K562 (cell line): ENCODE measurements around the gene ACSL5. TPM values are rescaled to one million over a fixed set of nuclear protein-coding genes. Genes with fewer than 3 reads are reported as not detected.

Experiments
- ATAC-seq: fragments of 200-7000 bp; cut with Tn5 transposase; 3 replicates; pipeline ENCODE4 v1.9.1; 2020; ENCODE audit warnings: moderate library complexity
- BruUV-seq: library from RNA; stranded (reverse); fragments of 400-500 nt; replicated peaks from 2 replicates; lab custom pipeline; 2021; lab: Mats Ljungman, UMichigan
- CTCF ChIA-PET: fragments of 300-600 bp; formaldehyde crosslinking; extraction: SDS; loops from one replicate; lab custom pipeline; 2021; ENCODE audit warnings: low intra/inter-chr PET ratio; lab: Yijun Ruan, JAX
- POLR2A ChIA-PET: fragments of 300-600, 350-650 bp; sonication (Branson Sonifier 250); formaldehyde crosslinking; extraction: SDS; loops from one replicate; lab custom pipeline; 2021; ENCODE audit warnings: antibody characterized with exemption, inconsistent platforms; lab: Yijun Ruan, JAX
- DNase-seq, 4 experiments: peaks; one replicate each; pipeline versions ENCODE4 v3.0.0 to v3.0.0-alpha.2; 2011 to 2018; ENCODE audit warnings: low spot score in 3 of 4, mixed read lengths in 3 of 4; ENCODE audit errors: extremely low read depth in 1 of 4
- FAIRE-seq: peaks from 2 replicates; lab custom pipeline; 2011; peaks lifted over from hg19 to GRCh38; lab: Jason Lieb, UNC
- H2AFZ ChIP-seq: 2 replicates; pipeline ENCODE4 v1.6.0; 2011; ENCODE audit warnings: low read depth, low read length, control low read depth, inconsistent platforms
- H3K27ac ChIP-seq: fragments of 200-600 bp; 3 replicates; pipeline ENCODE4 v1.8.0; 2011; ENCODE audit warnings: low read depth, mild to moderate bottlenecking, control low read depth, inconsistent platforms, low read length, moderate library complexity, mixed read lengths; ENCODE audit errors: extremely low read depth
- H3K27me3 ChIP-seq, 2 experiments: fragments of 300-600 bp in 1 of 2; 2 replicates in 1 of 2; 3 replicates in 1 of 2; pipeline versions ENCODE4 v1.6.0 to v1.8.0; 2011; ENCODE audit warnings: inconsistent platforms in 2 of 2, low read length in 2 of 2, mild to moderate bottlenecking in 1 of 2, mixed read lengths in 1 of 2, moderate library complexity in 1 of 2; ENCODE audit not compliant: control insufficient read depth in 2 of 2, insufficient read depth in 2 of 2
- H3K36me3 ChIP-seq: fragments of 300-600 bp; 3 replicates; pipeline ENCODE4 v1.8.0; 2011; ENCODE audit warnings: mild to moderate bottlenecking, low read length, inconsistent platforms; ENCODE audit not compliant: control insufficient read depth, insufficient read depth
- H3K4me1 ChIP-seq, 2 experiments: fragments of 200-600 bp in 1 of 2; replicated peaks in 1 of 2; 2 replicates in 1 of 2; 3 replicates in 1 of 2; pipeline versions ENCODE4 v1.5.1 to v1.8.0; 2011; ENCODE audit warnings: inconsistent platforms in 2 of 2, low read length in 2 of 2, mild to moderate bottlenecking in 1 of 2, mixed read lengths in 1 of 2, moderate library complexity in 1 of 2; ENCODE audit not compliant: control insufficient read depth in 2 of 2, insufficient read depth in 2 of 2
- H3K4me2 ChIP-seq: 2 replicates; pipeline ENCODE4 v1.6.1; 2011; ENCODE audit warnings: low read length, control low read depth, inconsistent platforms, mixed read lengths; ENCODE audit not compliant: insufficient read depth
- H3K4me3 ChIP-seq: fragments of 200-600 bp; sonication (generic), shearing (Covaris generic); 2 replicates; pipeline ENCODE4 v1.5.1; 2016; ENCODE audit warnings: control low read depth, inconsistent platforms
- H3K79me2 ChIP-seq: fragments of 200-600 bp; 3 replicates; pipeline ENCODE4 v1.8.0; 2011; ENCODE audit warnings: low read length, inconsistent platforms; ENCODE audit not compliant: control insufficient read depth, insufficient read depth
- H3K9ac ChIP-seq, 2 experiments: 2 replicates each; pipeline versions ENCODE4 v1.6.0 to v1.6.1; 2011; ENCODE audit warnings: low read depth in 2 of 2, low read length in 2 of 2, control low read depth in 1 of 2, inconsistent platforms in 1 of 2, mild to moderate bottlenecking in 1 of 2, mixed read lengths in 1 of 2; ENCODE audit not compliant: insufficient read depth in 1 of 2
- H3K9me1 ChIP-seq: one replicate; pipeline ENCODE4 v1.6.0; 2011; ENCODE audit warnings: inconsistent platforms, mild to moderate bottlenecking, low read length, moderate library complexity; ENCODE audit not compliant: control insufficient read depth, insufficient read depth
- H3K9me3 ChIP-seq: replicated peaks from 2 replicates; pipeline ENCODE4 v1.5.1; 2011; ENCODE audit warnings: low read depth, low read length, inconsistent platforms; ENCODE audit not compliant: control insufficient read depth, insufficient read depth
- H4K20me1 ChIP-seq: replicated peaks from 2 replicates; pipeline ENCODE4 v1.6.1; 2011; ENCODE audit warnings: low read length, inconsistent platforms, mixed read lengths; ENCODE audit not compliant: control insufficient read depth, insufficient read depth
- ASH1L ChIP-seq: fragments of 450-650 bp; IDR thresholded peaks from 2 replicates; pipeline ENCODE4 v1.6.1; 2018; ENCODE audit warnings: borderline replicate concordance, mild to moderate bottlenecking, low read depth; ENCODE audit not compliant: partially characterized antibody
- FOXJ2 ChIP-seq: fragments of 200-800 bp; sonication (Bioruptor generic); IDR thresholded peaks from 2 replicates; pipeline ENCODE4 v1.6.1; 2016; ENCODE audit warnings: missing genetic modification characterization, missing compliant biosample characterization
- MAFG ChIP-seq: fragments of 450-650 bp; conservative IDR thresholded peaks from 2 replicates; pipeline ENCODE4 v1.6.1; 2016; ENCODE audit warnings: missing genetic modification characterization, missing compliant biosample characterization
- MXI1 ChIP-seq: IDR thresholded peaks from 2 replicates; pipeline ENCODE4 v1.6.1; 2011; ENCODE audit warnings: low read depth, mild to moderate bottlenecking, improper control_type of control experiment, low read length
- NFE2 ChIP-seq: IDR thresholded peaks from 2 replicates; pipeline ENCODE4 v1.6.1; 2014; ENCODE audit warnings: antibody characterized with exemption, low read depth
- RB1 ChIP-seq: fragments of 450-650 bp; IDR thresholded peaks from 2 replicates; pipeline ENCODE4 v1.6.1; 2017; ENCODE audit warnings: low read depth, mild to moderate bottlenecking
- SMARCE1 ChIP-seq: fragments of 450-650 bp; IDR thresholded peaks from 2 replicates; pipeline ENCODE4 v1.7.1; 2016; ENCODE audit warnings: mild to moderate bottlenecking
- TAF9B ChIP-seq: fragments of 450-650 bp; IDR thresholded peaks from 2 replicates; pipeline ENCODE4 v1.6.1; 2018; ENCODE audit warnings: mild to moderate bottlenecking; ENCODE audit not compliant: partially characterized antibody
- ZNF12 ChIP-seq: sonication (generic); formaldehyde crosslinking; IDR thresholded peaks from 2 replicates; pipeline ENCODE4 v1.4.0; 2020; ENCODE audit warnings: mild to moderate bottlenecking, missing genetic modification reagents
- ZNF407 ChIP-seq: fragments of 450-650 bp; IDR thresholded peaks from 2 replicates; pipeline ENCODE4 v1.6.1; 2016; ENCODE audit warnings: low read depth
- ZNF431 ChIP-seq: sonication (generic); formaldehyde crosslinking; IDR thresholded peaks from 2 replicates; pipeline ENCODE4 v1.8.0; 2022; ENCODE audit warnings: mild to moderate bottlenecking, missing genetic modification reagents
- WGBS: fragments of 100-300 bp; shearing (Covaris generic); methylation state at CpG from one replicate; pipeline ENCODE4 v1.1.6; 2016; ENCODE audit warnings: low coverage, mixed read lengths; ENCODE audit not compliant: insufficient coverage; ENCODE audit errors: missing lambda C conversion rate; 5-methylcytosine and 5-hydroxymethylcytosine counted together
- in situ Hi-C: fragments of 300-500 bp; cut with MboI; formaldehyde crosslinking; loops from 4 replicates; pipeline ENCODE4 v1.15.0; 2018; ENCODE audit warnings: inconsistent platforms, mixed read lengths
- intact Hi-C: fragments of 100-400 bp; cut with micrococcal nuclease; formaldehyde crosslinking; loops from 2 replicates; pipeline ENCODE4 v1.14.2; 2022
- polyA plus RNA-seq, 8 experiments: library from polyadenylated mRNA; depleted of rRNA in 4 of 8; stranded (reverse) in 5 of 8; unstranded in 3 of 8; fragments of >200 nt; fragmentation: Nextera tagmentation in 2 of 8; fragmentation: Illumina TruSeq in 1 of 8; extraction: Ambion mirVana in 2 of 8; extraction: Trizol in 1 of 8; gene quantifications; 2 replicates each; pipeline versions ENCODE4 v1.2.1 to v1.2.3, GENCODE V29; 2011 to 2014; ENCODE audit warnings: inconsistent platforms in 1 of 8, missing spikeins in 1 of 8
- total RNA-seq, 7 experiments: library from RNA; depleted of rRNA in 6 of 7; stranded (reverse); fragments of >200 nt in 6 of 7; fragmentation: Illumina TruSeq in 2 of 7; extraction: Trizol in 2 of 7; gene quantifications; 2 replicates each; pipeline versions ENCODE4 v1.2.1 to v1.2.3, GENCODE V29; 2011 to 2021; ENCODE audit warnings: low replicate concordance in 1 of 7
- TF ChIP-seq, protein P1 (sequence below): sonication (generic); formaldehyde crosslinking; IDR thresholded peaks from 2 replicates; pipeline ENCODE4 v1.5.0; 2020; ENCODE audit warnings: missing genetic modification reagents

Gene ACSL5
- total and polyA plus RNA-seq, 9 of the 15 experiments (the other 6 are each of a cell fraction or from before 2014, with no cell fraction given), result 0.19 to 1.4 (median 0.55) TPM

DNA sequence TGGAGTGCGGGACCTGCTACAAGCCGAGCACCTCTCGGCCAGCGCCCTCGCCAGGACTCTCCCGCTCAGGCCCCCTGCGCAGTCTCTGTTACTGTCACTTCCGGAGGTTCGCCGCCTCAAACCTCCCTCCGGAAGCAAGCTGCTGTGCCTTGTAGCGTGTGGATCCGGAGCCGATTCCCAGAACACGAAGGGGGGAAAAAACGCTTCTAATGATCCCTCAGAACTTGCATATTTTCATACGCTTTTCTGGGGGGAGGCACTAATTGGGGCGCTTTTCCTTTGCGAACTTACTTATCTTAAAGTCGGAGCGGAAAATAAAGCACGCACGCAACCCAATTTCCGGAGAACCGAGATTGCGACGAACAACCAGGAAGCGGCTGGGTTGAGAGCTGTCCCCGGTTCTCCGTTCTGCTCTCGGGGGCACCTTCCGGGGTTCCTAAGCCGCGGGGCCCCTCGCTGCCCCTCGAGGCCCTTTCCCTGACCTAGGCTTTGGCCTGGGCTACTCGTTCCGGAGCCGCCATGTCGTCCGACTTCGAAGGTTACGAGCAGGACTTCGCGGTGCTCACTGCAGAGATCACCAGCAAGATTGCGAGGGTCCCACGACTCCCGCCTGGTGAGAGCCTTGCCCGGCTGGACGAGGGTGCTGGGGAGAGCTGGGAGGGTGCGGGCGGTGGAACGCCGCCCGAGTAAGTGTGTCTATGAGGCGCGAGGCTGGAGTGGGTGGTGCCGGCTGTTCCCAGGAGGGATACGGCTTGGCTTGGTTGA lies 73.1 kb downstream of the ACSL5 start, which contains the start of the genes VTI1A and ZDHHC6 (continued):
- TF ChIP-seq FOXJ2 (tag) (no peak), RB1 (0 out of 2 replicates have a peak, but pooled peaks have one; percentile 14), ZNF431 (CRISPR knock-in tag) (no peak), ZNF12 (CRISPR knock-in tag) (no peak), TAF9B (peak; percentile 89), NFE2 (no peak)

- ChIA-PET POLR2A (interaction anchor here (0.9 to 1.2 kb wide), 3 partner anchors 12 to 24 kb away, joined by 3 read pairs; no protein-coding TSS in a partner anchor), CTCF (interaction anchor here (0.7 kb wide), 1 partner anchor 104 kb away, joined by 3 read pairs; no protein-coding TSS in a partner anchor)
- in situ Hi-C loops, result loop anchor here (10.0 kb wide), 2 partner anchors 123 to 273 kb away; no protein-coding TSS in a partner anchor
- WGBS, result 0% methylated on average over 10 of the region's 10 CpGs
- Histone ChIP-seq H2AFZ (peak overlapping the region; percentile 98), H3K9me1 (no peaks in the 10 kb centered on the region), H3K27me3 (no peaks in the 10 kb centered on the region), H3K4me1 (peaks cover 0 to 5% of the 10 kb centered on the region in 2 experiments; a peak in 2 of 5 replicates), H3K79me2 (peaks cover 42% of the 10 kb centered on the region), H3K36me3 (peaks cover 42% of the 10 kb centered on the region), H4K20me1 (no peaks in the 10 kb centered on the region), H3K9ac (peak overlapping the region; percentile 94 to 100), H3K4me2 (peak overlapping the region; percentile 96), H3K4me3 (peak overlapping the region; percentile 73), H3K27ac (peak overlapping the region; percentile 97), H3K9me3 (no peaks in the 10 kb centered on the region)
- no peak for FAIRE-seq
- no peak for ATAC-seq
- BruUV-seq, result TSS peak; percentile 46
- intact Hi-C loops, result no loop called here
- DNase-seq, result no peak
- TF ChIP-seq MAFG (no peak), SMARCE1 (no peak), ZNF407 (no peak), ASH1L (no peak), MXI1 (no peak)
- TF ChIP-seq, protein P1, sequence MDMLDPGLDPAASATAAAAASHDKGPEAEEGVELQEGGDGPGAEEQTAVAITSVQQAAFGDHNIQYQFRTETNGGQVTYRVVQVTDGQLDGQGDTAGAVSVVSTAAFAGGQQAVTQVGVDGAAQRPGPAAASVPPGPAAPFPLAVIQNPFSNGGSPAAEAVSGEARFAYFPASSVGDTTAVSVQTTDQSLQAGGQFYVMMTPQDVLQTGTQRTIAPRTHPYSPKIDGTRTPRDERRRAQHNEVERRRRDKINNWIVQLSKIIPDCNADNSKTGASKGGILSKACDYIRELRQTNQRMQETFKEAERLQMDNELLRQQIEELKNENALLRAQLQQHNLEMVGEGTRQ (CRISPR knock-in tag), result no peak
Observed at GRCh38 chr10:112447620-112447928, 73.7 kb downstream of the ACSL5 start.
